ENCODE data around the gene ANTKMT.

GRCh38 chr16:761625-762513 lies 40.9 kb downstream of the ANTKMT start:
- TF ChIP-seq POLR2A (IDR thresholded peaks at IDR 0.05) = no peak
- no peak for TF ChIP-seq CTCF (IDR thresholded peaks at IDR 0.05)

Data from lower leg skin (tissue), 3 donors.